Measurements from ENCODE around the gene ALKBH2.

- TF ChIP-seq YY1 (IDR thresholded peaks at IDR 0.05; ENCODE audit: low read depth, low read length) (no peak), EZH2 (IDR thresholded peaks at IDR 0.05; ENCODE audit: low read depth, low read length, severe bottlenecking) (no peak)
Measured at GRCh38 chr12:109097140-109097434, 3.8 kb upstream of the ALKBH2 start.

Data from H1 (cell line).